Activated naive CD4-positive, alpha-beta T cell treated with Interleukin-2 at 50 U/mL for 16 hours (primary cell): ENCODE data around the gene SPATA3.

Experiments
- DNase-seq: peaks from one replicate; pipeline ENCODE4 v3.0.0-alpha.2; 2020

Gene SPATA3

DNA sequence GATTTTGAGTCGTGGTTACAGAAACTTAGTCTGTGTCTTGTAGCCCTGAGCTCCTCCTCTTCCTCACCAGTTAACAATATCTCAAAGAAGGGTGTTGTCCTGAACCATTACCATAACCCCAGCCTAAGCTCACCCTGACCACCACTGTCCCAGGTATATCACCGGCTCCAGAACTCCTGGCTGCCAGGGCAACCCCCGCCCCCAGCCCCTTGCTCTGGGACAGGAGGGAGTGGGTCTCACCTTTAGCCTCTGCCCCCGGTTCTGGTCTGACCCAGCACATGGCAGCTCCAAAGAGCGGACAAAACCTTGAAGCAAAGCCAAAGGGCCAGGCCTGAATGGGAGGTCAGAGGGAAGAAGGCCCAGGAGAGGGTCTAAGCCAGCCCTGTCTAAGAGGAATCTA, 55.2 kb downstream of the SPATA3 start:
- DNase-seq = no peak

GRCh38 chr2:231052494-231053451, 56.9 kb downstream of the SPATA3 start:
- DNase-seq = peak; percentile 84

- DNase-seq = no peak
Measured at GRCh38 chr2:231053846-231054245, 57.9 kb downstream of the SPATA3 start.

DNA sequence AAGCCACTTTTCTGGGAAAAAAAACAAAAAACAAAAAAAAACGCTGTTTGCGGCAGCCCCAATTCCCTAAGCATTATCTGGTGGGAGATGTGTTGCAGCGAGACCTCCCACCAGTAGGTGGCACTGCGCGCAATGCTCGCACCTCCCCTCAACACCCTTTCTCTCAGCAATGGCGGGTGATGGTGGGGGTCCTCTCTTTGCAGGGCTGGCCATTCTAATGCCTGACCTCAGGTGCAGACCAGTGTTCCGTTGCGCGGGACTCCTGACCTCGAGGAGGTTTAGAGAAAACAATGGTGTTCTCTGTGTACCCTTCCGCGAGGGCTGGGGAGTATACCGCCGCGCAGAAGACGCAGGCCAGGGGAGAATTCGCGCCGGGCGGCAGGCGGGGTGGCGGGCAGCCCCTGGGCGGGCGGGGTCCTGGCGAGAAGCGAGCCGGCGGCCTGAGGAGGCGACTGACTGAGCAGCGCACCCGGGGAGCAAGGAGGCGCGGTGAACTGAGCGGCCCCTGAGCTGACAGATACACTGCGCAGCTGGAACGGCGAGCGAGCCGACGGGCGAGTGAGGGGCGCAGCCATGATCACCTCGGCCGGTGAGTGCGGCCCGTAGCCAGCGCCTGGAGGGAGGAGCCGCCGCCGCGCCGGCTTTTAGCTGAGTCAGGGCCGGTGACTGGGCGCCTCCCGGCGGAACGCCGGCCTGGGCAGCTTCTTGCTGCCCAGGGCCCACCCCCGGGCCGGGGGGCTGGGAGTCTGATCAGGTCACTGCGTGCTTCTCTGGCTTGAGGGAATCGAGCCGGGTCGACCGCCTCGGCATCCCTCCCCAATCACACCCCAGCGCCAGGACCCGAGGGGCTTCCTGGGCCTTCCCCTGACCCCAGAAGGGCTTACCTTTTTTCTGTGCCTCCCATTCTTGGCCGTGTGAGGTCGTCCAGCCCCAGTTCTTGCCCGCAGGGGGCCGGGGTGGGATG, 60.8 kb downstream of the SPATA3 start, which contains the start of gene PSMD1:
PSMD1 (plus strand) TSS at position 415 of the 964 bp plus-strand sequence; CDS start at position 574, 159 bp downstream.
- peak; percentile 95 for DNase-seq

DNA sequence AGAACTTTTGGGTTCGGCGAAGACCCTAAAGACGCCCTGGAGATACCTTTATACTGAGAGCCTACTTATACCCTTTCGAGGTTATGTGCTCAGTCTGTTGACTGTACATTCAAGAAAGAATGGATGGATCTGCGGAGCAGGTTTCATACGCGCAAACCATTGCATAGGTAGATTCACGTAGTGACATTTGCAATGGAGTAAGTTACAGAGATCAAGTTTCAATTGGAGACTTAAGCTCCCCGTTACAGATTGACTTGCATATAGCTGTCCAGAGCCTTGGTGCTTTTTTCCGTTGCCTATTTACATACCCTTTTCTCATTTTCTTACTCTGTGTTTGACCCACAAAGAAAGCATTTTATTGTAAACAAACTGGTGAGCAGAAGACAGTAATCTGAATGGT, 61.7 kb downstream of the SPATA3 start:
- DNase-seq = no peak
